SK-N-SH (cell line): Measurements from ENCODE around the gene RAB8A. TPM values are rescaled to one million over a fixed set of nuclear protein-coding genes. Genes with fewer than 3 reads are reported as not detected.

Source experiments
- CTCF ChIA-PET: fragments of 300-600, 350-600 bp; formaldehyde crosslinking; extraction: SDS; loops from one replicate; lab custom pipeline; 2021; lab: Yijun Ruan, JAX
- POLR2A ChIA-PET: fragments of 350-600 bp; sonication (Branson Sonifier 250); formaldehyde crosslinking; extraction: SDS; loops from one replicate; lab custom pipeline; 2020; ENCODE audit warnings: antibody characterized with exemption, inconsistent platforms; lab: Yijun Ruan, JAX
- DNase-seq: peaks from one replicate; pipeline ENCODE4 v3.0.0; 2012
- H2AFZ ChIP-seq: fragments of 200-600 bp; sonication (generic); 2 replicates; pipeline ENCODE4 v1.8.1; 2016; ENCODE audit warnings: antibody characterized with exemption, mild to moderate bottlenecking, low read depth
- H3F3A ChIP-seq: fragments of 200-600 bp; sonication (generic); replicated peaks from 2 replicates; pipeline ENCODE3; 2016; ENCODE audit warnings: antibody characterized with exemption, mild to moderate bottlenecking; ENCODE audit not compliant: insufficient read depth
- H3K27ac ChIP-seq, 2 experiments: fragments of 200-500 bp in 1 of 2; fragments of 200-600 bp in 1 of 2; sonication (Bioruptor generic) in 1 of 2; sonication (generic), shearing (Covaris generic) in 1 of 2; 2 replicates each; pipeline versions ENCODE4 v1.5.1 to v1.6.1; 2014 to 2016; ENCODE audit warnings: low read depth in 2 of 2, inconsistent platforms in 1 of 2, low read length in 1 of 2, mild to moderate bottlenecking in 1 of 2, mixed read lengths in 1 of 2
- H3K27me3 ChIP-seq: fragments of 200-600 bp; sonication (generic), shearing (Covaris generic); 2 replicates; pipeline ENCODE4 v1.6.1; 2016; ENCODE audit warnings: mixed run types; ENCODE audit not compliant: insufficient read depth
- H3K36me3 ChIP-seq, 2 experiments: fragments of 200-500 bp in 1 of 2; fragments of 200-600 bp in 1 of 2; sonication (Bioruptor generic) in 1 of 2; sonication (generic) in 1 of 2; replicated peaks in 1 of 2; 2 replicates each; pipeline versions ENCODE3 to v1.5.1; 2014 to 2016; ENCODE audit warnings: low read length in 1 of 2, mild to moderate bottlenecking in 1 of 2; ENCODE audit not compliant: insufficient read depth in 2 of 2, control insufficient read depth in 1 of 2
- H3K4me1 ChIP-seq, 2 experiments: fragments of 200-500 bp in 1 of 2; fragments of 200-600 bp in 1 of 2; sonication (Bioruptor generic) in 1 of 2; sonication (generic), shearing (Covaris generic) in 1 of 2; 2 replicates each; pipeline versions ENCODE4 v1.5.1 to v1.6.1; 2014 to 2016; ENCODE audit warnings: low read depth in 1 of 2, low read length in 1 of 2, mixed run types in 1 of 2; ENCODE audit not compliant: insufficient read depth in 2 of 2, control insufficient read depth in 1 of 2
- H3K4me2 ChIP-seq: fragments of 200-600 bp; sonication (generic), shearing (Covaris generic); 2 replicates; pipeline ENCODE4 v1.6.1; 2017; ENCODE audit warnings: mixed run types
- H3K4me3 ChIP-seq, 2 experiments: fragments of 200-500 bp in 1 of 2; fragments of 200-600 bp in 1 of 2; sonication (Bioruptor generic) in 1 of 2; sonication (generic), shearing (Covaris generic) in 1 of 2; 2 replicates each; pipeline versions ENCODE4 v1.5.1 to v1.8.1; 2014 to 2016; ENCODE audit warnings: low read depth in 2 of 2, inconsistent platforms in 1 of 2, low read length in 1 of 2, mild to moderate bottlenecking in 1 of 2, mixed read lengths in 1 of 2, moderate library complexity in 1 of 2
- H3K79me2 ChIP-seq: fragments of 200-600 bp; sonication (generic); 2 replicates; pipeline ENCODE4 v1.8.1; 2017; ENCODE audit warnings: mild to moderate bottlenecking; ENCODE audit not compliant: insufficient read depth
- H3K9ac ChIP-seq: fragments of 200-600 bp; sonication (generic); 2 replicates; pipeline ENCODE4 v1.6.1; 2017; ENCODE audit warnings: mixed run types
- H3K9me2 ChIP-seq: fragments of 200-600 bp; sonication (generic); 2 replicates; pipeline ENCODE4 v1.6.1; 2017; ENCODE audit warnings: mixed run types
- H3K9me3 ChIP-seq: fragments of 200-600 bp; sonication (generic); 2 replicates; pipeline ENCODE4 v1.6.1; 2017; ENCODE audit warnings: mixed run types, mild to moderate bottlenecking, moderate library complexity
- H4K20me1 ChIP-seq: fragments of 200-600 bp; sonication (generic); 2 replicates; pipeline ENCODE4 v1.6.1; 2017; ENCODE audit warnings: mild to moderate bottlenecking, mixed run types; ENCODE audit not compliant: insufficient read depth
- CHD2 ChIP-seq: fragments of 150-350 bp; IDR thresholded peaks from 2 replicates; pipeline ENCODE4 v1.6.1; 2018; ENCODE audit warnings: low read length; ENCODE audit not compliant: partially characterized antibody
- EP300 ChIP-seq, 2 experiments: IDR thresholded peaks; 2 replicates each; pipeline versions ENCODE4 v1.4.0 to v1.6.1; 2012; ENCODE audit warnings: borderline replicate concordance in 1 of 2, low read depth in 1 of 2, low read length in 1 of 2
- EZH2phosphoT487 ChIP-seq: fragments of 200-600 bp; sonication (generic); IDR thresholded peaks from 2 replicates; pipeline ENCODE4 v1.6.1; 2017; ENCODE audit warnings: low read depth, mixed run types, mild to moderate bottlenecking, antibody characterized with exemption, moderate library complexity, borderline replicate concordance
- FOXJ3 ChIP-seq: sonication (generic); formaldehyde crosslinking; IDR thresholded peaks from 2 replicates; pipeline ENCODE4 v1.5.1; 2020; ENCODE audit warnings: mild to moderate bottlenecking, missing genetic modification reagents
- FOXM1 ChIP-seq: IDR thresholded peaks from 2 replicates; pipeline ENCODE4 v1.4.0; 2012; ENCODE audit warnings: low read depth, mild to moderate bottlenecking
- GABPA ChIP-seq: IDR thresholded peaks from 2 replicates; pipeline ENCODE4 v1.4.0; 2012; ENCODE audit warnings: low read depth, mild to moderate bottlenecking
- MEF2A ChIP-seq: IDR thresholded peaks from 2 replicates; pipeline ENCODE4 v1.4.0; 2012; ENCODE audit warnings: low read depth, borderline replicate concordance
- NFIC ChIP-seq: IDR thresholded peaks from 2 replicates; pipeline ENCODE4 v1.4.0; 2012; ENCODE audit warnings: borderline replicate concordance
- NRF1 ChIP-seq: IDR thresholded peaks from 2 replicates; pipeline ENCODE4 v1.6.1; 2012; ENCODE audit warnings: low read depth, mild to moderate bottlenecking, low read length
- PBX3 ChIP-seq: IDR thresholded peaks from 2 replicates; pipeline ENCODE4; 2012
- POLR2AphosphoS5 ChIP-seq: IDR thresholded peaks from 2 replicates; pipeline ENCODE4 v1.6.1; 2012; ENCODE audit warnings: low read depth, low read length
- RAD21 ChIP-seq: IDR thresholded peaks from 2 replicates; pipeline ENCODE4 v1.6.1; 2012; ENCODE audit warnings: mild to moderate bottlenecking, low read length
- REST ChIP-seq: IDR thresholded peaks from 2 replicates; pipeline ENCODE4 v1.6.1; 2012; ENCODE audit warnings: mild to moderate bottlenecking, low read depth, low read length, moderate library complexity
- USF1 ChIP-seq: IDR thresholded peaks from 2 replicates; pipeline ENCODE4 v1.4.0; 2012; ENCODE audit warnings: low read depth, borderline replicate concordance
- YY1 ChIP-seq: IDR thresholded peaks from 2 replicates; pipeline ENCODE4 v1.4.0; 2012; ENCODE audit warnings: low read depth, mild to moderate bottlenecking
- WGBS: methylation state at CpG from one replicate; pipeline ENCODE4 v1.1.6; 2017; ENCODE audit warnings: low lambda C conversion rate; 5-methylcytosine and 5-hydroxymethylcytosine counted together
- polyA plus RNA-seq, 3 experiments: library from polyadenylated mRNA; depleted of rRNA; stranded (reverse); fragments of >200 nt; gene quantifications; 2 replicates each; pipeline ENCODE4 v1.2.3, GENCODE V29; 2012

Gene RAB8A
- polyA plus RNA-seq, 1 of the 3 experiments (the other 2 are of a cell fraction): 55.2 TPM

- Histone ChIP-seq H3K4me2 (no peak overlapping the region), H3K9me3 (no peaks in the 10 kb centered on the region), H4K20me1 (peaks cover 45% of the 10 kb centered on the region; the same call in 1 of the 2 replicates), H3K27me3 (no peaks in the 10 kb centered on the region), H2AFZ (no peak overlapping the region), H3K36me3 (peaks cover 43 to 97% of the 10 kb centered on the region in 2 experiments), H3K9ac (no peak overlapping the region), H3F3A (peaks cover 55% of the 10 kb centered on the region), H3K4me3 (no peak overlapping the region)
- WGBS: 87% methylated on average over 10 of the region's 10 CpGs
- no peak for DNase-seq
- POLR2A ChIA-PET: no interaction called here
- no peak for TF ChIP-seq FOXJ3
- TF ChIP-seq RAD21: no peak
- TF ChIP-seq POLR2AphosphoS5: no peak
- no peak for TF ChIP-seq EZH2phosphoT487
- TF ChIP-seq EP300 (IDR thresholded peaks at IDR 0.05; ENCODE audit: borderline replicate concordance in 1 of 2, low read depth in 1 of 2, low read length in 1 of 2): no peak
- TF ChIP-seq YY1: no peak
- no peak for TF ChIP-seq CHD2
- no peak for TF ChIP-seq NRF1
- TF ChIP-seq NFIC: no peak
- TF ChIP-seq USF1: no peak
- TF ChIP-seq GABPA: no peak
- no peak for TF ChIP-seq REST
- TF ChIP-seq FOXM1: no peak
- no peak for TF ChIP-seq MEF2A
- TF ChIP-seq PBX3: no peak
- TF ChIP-seq, all 33 proteins: peak for 0
- CTCF ChIA-PET: interaction anchor here (0.6 to 1.9 kb wide), 3 partner anchors 17 to 59 kb away, joined by 3 to 10 read pairs (median 5); no protein-coding TSS in a partner anchor
- no peak overlapping the region for H3K27ac ChIP-seq
- H3K9me2 ChIP-seq: no peaks in the 10 kb centered on the region
- H3K4me1 ChIP-seq: no peaks in the 10 kb centered on the region
- peaks cover 58% of the 10 kb centered on the region for H3K79me2 ChIP-seq
Measured at GRCh38 chr19:16094360-16095070, 17.2 kb upstream of the RAB8A start.
